ENCODE measurements around the gene KRTAP16-1.

The KRTAP16-1 gene

DNA sequence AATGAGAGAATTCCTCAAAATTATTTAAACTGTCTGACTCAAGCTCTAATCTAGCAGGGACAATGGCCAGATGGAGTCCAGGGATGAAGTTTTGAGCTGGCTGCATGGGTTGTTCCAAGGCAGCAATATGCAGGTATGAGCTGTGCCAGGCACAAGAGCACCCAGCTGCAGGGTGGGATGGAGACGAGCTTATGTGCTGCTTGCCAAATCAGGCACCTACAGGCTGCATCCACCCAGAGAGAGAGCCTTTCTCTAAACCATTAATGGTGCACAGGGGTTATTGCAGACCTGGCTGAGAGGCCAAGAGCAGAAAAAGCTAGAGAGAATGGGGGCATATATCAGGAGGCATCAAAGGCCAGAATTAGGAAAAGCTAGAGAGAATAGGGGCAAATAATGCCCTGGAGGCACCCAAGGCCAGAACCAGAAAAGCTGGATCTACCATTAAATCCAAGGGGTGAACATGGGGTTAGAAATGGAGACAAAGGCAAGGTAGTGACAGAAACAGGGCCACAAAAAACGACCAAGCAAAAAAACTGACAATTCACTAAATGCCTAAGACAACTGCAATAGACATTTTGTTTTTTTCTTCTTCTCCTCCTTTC lies 30.6 kb upstream of the KRTAP16-1 start:
- Histone ChIP-seq H3K9me3 (ENCODE audit: low read length) (peaks cover 2% of the 10 kb centered on the region), H3K27me3 (ENCODE audit: insufficient read depth, low read length) (no peaks in the 10 kb centered on the region), H3K36me3 (ENCODE audit: insufficient read depth, low read length) (no peaks in the 10 kb centered on the region), H3K4me1 (ENCODE audit: insufficient read depth, low read length) (no peaks in the 10 kb centered on the region), H3K4me3 (ENCODE audit: low read length) (no peak overlapping the region), H2AFZ (ENCODE audit: low read depth, low read length) (no peak overlapping the region)

DNA sequence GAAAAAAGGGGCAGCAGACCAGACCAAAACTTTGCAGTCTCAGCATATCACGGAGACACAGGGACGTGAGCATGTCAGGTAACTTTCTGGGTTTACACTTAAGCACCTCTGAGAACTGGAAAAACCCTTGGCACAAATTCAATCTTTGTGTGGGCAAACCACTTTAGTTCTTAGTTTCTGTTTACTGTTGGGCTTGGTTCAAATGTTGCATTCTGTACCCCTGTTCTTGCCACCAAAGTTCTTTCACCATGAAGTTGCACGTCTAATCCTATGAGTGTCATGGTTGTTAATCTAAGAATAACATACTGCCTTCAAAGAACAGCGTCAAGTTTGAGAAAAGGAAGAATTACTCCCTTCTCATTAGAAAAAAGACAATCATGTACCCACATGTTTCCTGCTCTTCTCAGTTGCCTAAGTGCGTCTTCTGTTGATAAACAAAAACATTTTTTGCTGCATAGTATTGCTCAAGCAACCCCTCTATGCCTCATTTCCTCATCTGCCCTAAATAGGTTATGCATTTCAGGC lies 29.9 kb upstream of the KRTAP16-1 start:
- no peaks in the 10 kb centered on the region for H3K27me3 ChIP-seq (ENCODE audit: insufficient read depth, low read length)
- no peaks in the 10 kb centered on the region for H3K4me1 ChIP-seq (ENCODE audit: insufficient read depth, low read length)
- no peak overlapping the region for H2AFZ ChIP-seq (ENCODE audit: low read depth, low read length)
- no peaks in the 10 kb centered on the region for H3K36me3 ChIP-seq (ENCODE audit: insufficient read depth, low read length)
- peaks cover 2% of the 10 kb centered on the region for H3K9me3 ChIP-seq (ENCODE audit: low read length)
- no peak overlapping the region for H3K4me3 ChIP-seq (ENCODE audit: low read length)

GRCh38 chr17:41335747-41336146 lies 26.6 kb upstream of the KRTAP16-1 start:
- H2AFZ ChIP-seq (ENCODE audit: low read depth, low read length) = no peak overlapping the region
- H3K36me3 ChIP-seq (ENCODE audit: insufficient read depth, low read length) = no peaks in the 10 kb centered on the region
- H3K27me3 ChIP-seq (ENCODE audit: insufficient read depth, low read length) = no peaks in the 10 kb centered on the region
- no peak overlapping the region for H3K4me3 ChIP-seq (ENCODE audit: low read length)
- H3K9me3 ChIP-seq (ENCODE audit: low read length) = no peaks in the 10 kb centered on the region
- H3K4me1 ChIP-seq (ENCODE audit: insufficient read depth, low read length) = no peaks in the 10 kb centered on the region

GRCh38 chr17:41334385-41335305 lies 25.5 kb upstream of the KRTAP16-1 start:
- Histone ChIP-seq H3K27me3 (ENCODE audit: insufficient read depth, low read length) (no peaks in the 10 kb centered on the region), H3K9me3 (ENCODE audit: low read length) (no peaks in the 10 kb centered on the region), H2AFZ (ENCODE audit: low read depth, low read length) (no peak overlapping the region), H3K36me3 (ENCODE audit: insufficient read depth, low read length) (no peaks in the 10 kb centered on the region), H3K4me3 (ENCODE audit: low read length) (no peak overlapping the region), H3K4me1 (ENCODE audit: insufficient read depth, low read length) (no peaks in the 10 kb centered on the region)

- Histone ChIP-seq H3K36me3 (ENCODE audit: insufficient read depth, low read length) (no peaks in the 10 kb centered on the region), H2AFZ (ENCODE audit: low read depth, low read length) (no peak overlapping the region), H3K27me3 (ENCODE audit: insufficient read depth, low read length) (no peaks in the 10 kb centered on the region), H3K9me3 (ENCODE audit: low read length) (no peaks in the 10 kb centered on the region), H3K4me3 (ENCODE audit: low read length) (no peak overlapping the region), H3K4me1 (ENCODE audit: insufficient read depth, low read length) (no peaks in the 10 kb centered on the region)
These were observed 24.7 kb upstream of the KRTAP16-1 start for GRCh38 chr17:41333836-41334235.

- Histone ChIP-seq H3K36me3 (ENCODE audit: insufficient read depth, low read length) (no peaks in the 10 kb centered on the region), H3K27me3 (ENCODE audit: insufficient read depth, low read length) (no peaks in the 10 kb centered on the region), H2AFZ (ENCODE audit: low read depth, low read length) (no peak overlapping the region), H3K4me3 (ENCODE audit: low read length) (no peak overlapping the region), H3K4me1 (ENCODE audit: insufficient read depth, low read length) (no peaks in the 10 kb centered on the region), H3K9me3 (ENCODE audit: low read length) (no peaks in the 10 kb centered on the region)
These were observed 24.0 kb upstream of the KRTAP16-1 start for GRCh38 chr17:41333098-41333497.

GRCh38 chr17:41332239-41332638 lies 23.1 kb upstream of the KRTAP16-1 start:
- no peak overlapping the region for H2AFZ ChIP-seq (ENCODE audit: low read depth, low read length)
- H3K36me3 ChIP-seq (ENCODE audit: insufficient read depth, low read length) = no peaks in the 10 kb centered on the region
- no peak overlapping the region for H3K4me3 ChIP-seq (ENCODE audit: low read length)
- no peaks in the 10 kb centered on the region for H3K27me3 ChIP-seq (ENCODE audit: insufficient read depth, low read length)
- H3K9me3 ChIP-seq (ENCODE audit: low read length) = no peaks in the 10 kb centered on the region
- no peaks in the 10 kb centered on the region for H3K4me1 ChIP-seq (ENCODE audit: insufficient read depth, low read length)

- no peaks in the 10 kb centered on the region for H3K4me1 ChIP-seq (ENCODE audit: insufficient read depth, low read length)
- H3K9me3 ChIP-seq (ENCODE audit: low read length) = no peaks in the 10 kb centered on the region
- H3K4me3 ChIP-seq (ENCODE audit: low read length) = no peak overlapping the region
- no peak overlapping the region for H2AFZ ChIP-seq (ENCODE audit: low read depth, low read length)
- H3K27me3 ChIP-seq (ENCODE audit: insufficient read depth, low read length) = no peaks in the 10 kb centered on the region
- no peaks in the 10 kb centered on the region for H3K36me3 ChIP-seq (ENCODE audit: insufficient read depth, low read length)
These were observed 22.5 kb upstream of the KRTAP16-1 start for GRCh38 chr17:41331606-41332005.

DNA sequence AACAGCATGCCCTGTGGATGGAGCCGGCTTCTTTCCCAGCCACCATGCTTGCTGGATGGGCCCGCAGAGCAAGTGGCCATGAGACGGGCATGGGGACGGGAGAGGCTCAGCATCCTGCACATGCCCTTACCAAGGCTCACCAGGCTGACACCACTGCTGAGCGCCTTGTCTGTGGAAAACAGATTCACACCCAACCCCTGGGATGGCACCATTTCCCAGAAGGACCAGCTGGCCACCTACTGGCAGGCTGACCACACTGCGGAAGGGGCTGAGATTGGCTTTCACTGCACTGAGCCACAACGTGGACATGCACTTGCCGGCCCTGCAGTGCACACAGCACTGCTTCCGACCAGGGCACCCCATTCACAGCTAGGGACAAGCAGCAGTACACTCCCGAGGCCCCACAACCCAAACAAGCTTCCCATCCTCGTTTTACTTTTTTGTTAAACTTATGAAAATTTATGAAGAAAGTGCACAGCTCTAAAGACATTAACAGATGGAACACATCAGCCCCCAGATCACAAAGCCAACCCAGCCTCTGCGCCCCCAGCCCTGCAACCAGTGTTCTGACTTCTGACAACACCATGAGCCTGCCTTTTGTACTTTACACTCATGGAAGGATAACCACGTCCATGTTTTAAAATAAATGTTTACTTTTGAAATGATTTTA lies 20.3 kb upstream of the KRTAP16-1 start:
- Histone ChIP-seq H3K9me3 (ENCODE audit: low read length) (no peaks in the 10 kb centered on the region), H3K27me3 (ENCODE audit: insufficient read depth, low read length) (peaks cover 1% of the 10 kb centered on the region), H2AFZ (ENCODE audit: low read depth, low read length) (no peak overlapping the region), H3K36me3 (ENCODE audit: insufficient read depth, low read length) (no peaks in the 10 kb centered on the region), H3K4me1 (ENCODE audit: insufficient read depth, low read length) (no peaks in the 10 kb centered on the region), H3K4me3 (ENCODE audit: low read length) (no peak overlapping the region)

DNA sequence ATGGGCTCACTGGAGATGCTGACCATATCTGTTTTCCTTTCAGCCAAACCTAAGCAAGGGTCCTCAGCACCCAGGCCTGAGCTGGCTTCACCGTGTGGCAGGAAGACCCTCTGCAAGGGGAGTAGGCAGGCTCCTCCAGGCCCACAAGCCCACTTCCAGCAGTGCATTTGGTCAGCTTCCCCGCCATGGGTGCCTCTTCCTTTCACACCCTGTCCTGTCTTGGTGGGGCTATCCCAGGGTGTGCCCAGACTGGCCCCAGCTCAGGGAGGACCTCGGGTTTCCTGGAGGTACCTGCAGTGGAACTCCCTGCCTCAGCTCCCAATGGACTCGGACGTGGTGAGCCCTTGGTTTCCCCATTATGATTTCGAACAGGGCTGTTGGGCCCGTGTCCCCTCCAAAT lies 19.1 kb upstream of the KRTAP16-1 start:
- H3K36me3 ChIP-seq (ENCODE audit: insufficient read depth, low read length) = no peaks in the 10 kb centered on the region
- no peak overlapping the region for H2AFZ ChIP-seq (ENCODE audit: low read depth, low read length)
- H3K4me3 ChIP-seq (ENCODE audit: low read length) = no peak overlapping the region
- no peaks in the 10 kb centered on the region for H3K9me3 ChIP-seq (ENCODE audit: low read length)
- peaks cover 4% of the 10 kb centered on the region for H3K27me3 ChIP-seq (ENCODE audit: insufficient read depth, low read length)
- H3K4me1 ChIP-seq (ENCODE audit: insufficient read depth, low read length) = no peaks in the 10 kb centered on the region

DNA sequence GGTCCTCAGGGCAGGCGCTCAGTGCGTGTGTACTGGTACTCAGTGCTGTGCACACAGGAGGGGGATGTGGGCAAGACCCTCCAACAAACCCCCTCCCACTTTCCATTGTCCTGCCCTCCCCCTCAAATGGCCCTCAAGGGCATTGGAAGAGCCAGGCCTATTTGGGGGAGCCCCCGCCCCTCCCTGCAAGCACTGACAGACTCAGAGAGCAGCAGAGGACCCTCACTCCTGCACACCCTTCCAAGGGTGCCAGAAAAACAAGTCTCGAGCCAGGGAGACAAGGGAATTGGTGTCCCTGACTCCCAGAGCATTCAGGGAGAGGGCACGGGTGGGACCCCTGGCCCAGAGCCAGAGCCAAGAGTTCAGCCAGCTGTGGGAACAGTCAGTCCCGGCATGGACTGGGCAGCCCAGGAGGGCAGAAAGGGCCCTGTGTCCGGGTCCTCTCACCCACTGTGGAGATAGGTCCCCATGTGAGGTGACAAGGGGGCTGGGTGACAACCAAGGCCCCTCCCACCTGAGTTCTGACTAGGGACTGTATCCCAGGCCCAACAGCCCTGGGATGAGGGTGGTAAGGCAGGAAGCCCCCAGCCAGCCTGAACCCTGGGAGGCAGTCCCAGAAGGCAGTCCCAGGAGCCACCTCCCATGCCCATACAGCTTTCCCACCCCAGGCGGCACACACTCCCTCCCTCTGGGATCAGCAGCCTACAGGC lies 18.5 kb upstream of the KRTAP16-1 start:
- Histone ChIP-seq H3K36me3 (ENCODE audit: insufficient read depth, low read length) (no peaks in the 10 kb centered on the region), H2AFZ (ENCODE audit: low read depth, low read length) (no peak overlapping the region), H3K27me3 (ENCODE audit: insufficient read depth, low read length) (peaks cover 4% of the 10 kb centered on the region), H3K9me3 (ENCODE audit: low read length) (no peaks in the 10 kb centered on the region), H3K4me1 (ENCODE audit: insufficient read depth, low read length) (no peaks in the 10 kb centered on the region), H3K4me3 (ENCODE audit: low read length) (no peak overlapping the region)

- Histone ChIP-seq H3K27me3 (ENCODE audit: insufficient read depth, low read length) (peaks cover 4% of the 10 kb centered on the region), H3K4me3 (ENCODE audit: low read length) (no peak overlapping the region), H3K9me3 (ENCODE audit: low read length) (no peaks in the 10 kb centered on the region), H2AFZ (ENCODE audit: low read depth, low read length) (no peak overlapping the region), H3K4me1 (ENCODE audit: insufficient read depth, low read length) (no peaks in the 10 kb centered on the region), H3K36me3 (ENCODE audit: insufficient read depth, low read length) (no peaks in the 10 kb centered on the region)
These were observed 17.4 kb upstream of the KRTAP16-1 start for GRCh38 chr17:41326173-41327145.

All from neuron (in vitro differentiated cells).